ENCODE results near the gene CHKA. TPM values are rescaled to one million over a fixed set of nuclear protein-coding genes. Genes with fewer than 3 reads are reported as not detected.
"Not testable (repeated sequence)": the region's sequence is repeated elsewhere in the genome, so short reads cannot be mapped to it uniquely, and the experiment has no call there.

Gene CHKA
- total RNA-seq, 2 experiments from 2014 or later: 5.3 to 12.9 TPM

- Mint-ChIP-seq H3K4me3 (no peak overlapping the region), H3K27me3 (peaks cover 2% of the 10 kb centered on the region), H3K4me1 (peaks cover 12% of the 10 kb centered on the region), H3K36me3 (peaks cover 2% of the 10 kb centered on the region), H3K27ac (no peak overlapping the region), H3K9me3 (ENCODE audit: low read depth) (no peaks in the 10 kb centered on the region)
- ATAC-seq (no peak), DNase-seq (no peak)
- CTCF ChIA-PET: interaction anchor here (1.3 kb wide), 1 partner anchor 92 kb away, joined by 3 read pairs; no protein-coding TSS in a partner anchor
These were observed 4.2 kb downstream of the CHKA start for GRCh38 chr11:68116974-68117373.

- no peak overlapping the region for H3K27ac Mint-ChIP-seq
- DNase-seq (no peak), ATAC-seq (no peak)
- peaks cover 2% of the 10 kb centered on the region for H3K27me3 Mint-ChIP-seq
- CTCF ChIA-PET: no interaction called here
- H3K36me3 Mint-ChIP-seq: peaks cover 2% of the 10 kb centered on the region
- no peaks in the 10 kb centered on the region for H3K9me3 Mint-ChIP-seq (ENCODE audit: low read depth)
- peaks cover 10% of the 10 kb centered on the region for H3K4me1 Mint-ChIP-seq
- no peak overlapping the region for H3K4me3 Mint-ChIP-seq
These were observed 5.1 kb downstream of the CHKA start for GRCh38 chr11:68116126-68116525.

GRCh38 chr11:68115285-68115684 is 5.9 kb downstream of the CHKA start:
- H3K27ac Mint-ChIP-seq: no peak overlapping the region
- ATAC-seq (no peak), DNase-seq (no peak)
- H3K9me3 Mint-ChIP-seq (ENCODE audit: low read depth): no peaks in the 10 kb centered on the region
- peaks cover 10% of the 10 kb centered on the region for H3K4me1 Mint-ChIP-seq
- peaks cover 2% of the 10 kb centered on the region for H3K27me3 Mint-ChIP-seq
- CTCF ChIA-PET: no interaction called here
- H3K4me3 Mint-ChIP-seq: no peak overlapping the region
- H3K36me3 Mint-ChIP-seq: peaks cover 2% of the 10 kb centered on the region

- H3K36me3 Mint-ChIP-seq: no peaks in the 10 kb centered on the region
- DNase-seq (no peak), ATAC-seq (no peak)
- no peaks in the 10 kb centered on the region for H3K27me3 Mint-ChIP-seq
- no peak overlapping the region for H3K4me3 Mint-ChIP-seq
- no peaks in the 10 kb centered on the region for H3K9me3 Mint-ChIP-seq (ENCODE audit: low read depth)
- H3K4me1 Mint-ChIP-seq: peaks cover 3% of the 10 kb centered on the region
- no peak overlapping the region for H3K27ac Mint-ChIP-seq
- CTCF ChIA-PET: no interaction called here
These were observed 7.2 kb downstream of the CHKA start for GRCh38 chr11:68113986-68114385.

- H3K9me3 Mint-ChIP-seq (ENCODE audit: low read depth): no peaks in the 10 kb centered on the region
These were observed 13.5 kb downstream of the CHKA start for GRCh38 chr11:68107689-68108088.

GRCh38 chr11:68106165-68106940 is 14.8 kb downstream of the CHKA start:
- no peaks in the 10 kb centered on the region for H3K9me3 Mint-ChIP-seq (ENCODE audit: low read depth)
- no peak overlapping the region for H3K4me3 Mint-ChIP-seq
- H3K4me1 Mint-ChIP-seq: no peaks in the 10 kb centered on the region
- no peak for ATAC-seq
- CTCF ChIA-PET: no interaction called here
- H3K36me3 Mint-ChIP-seq: no peaks in the 10 kb centered on the region
- no peak overlapping the region for H3K27ac Mint-ChIP-seq
- H3K27me3 Mint-ChIP-seq: no peaks in the 10 kb centered on the region
- DNase-seq: no peak

More at GRCh38 chr11:68107689-68108088, 13.5 kb downstream of the CHKA start:
- Mint-ChIP-seq H3K27ac (no peak overlapping the region), H3K4me3 (no peak overlapping the region), H3K4me1 (no peaks in the 10 kb centered on the region), H3K27me3 (no peaks in the 10 kb centered on the region), H3K36me3 (no peaks in the 10 kb centered on the region)
- no peak for ATAC-seq
- no peak for DNase-seq
- CTCF ChIA-PET: no interaction called here

GRCh38 chr11:68099474-68100405 is 21.4 kb downstream of the CHKA start:
- no peak overlapping the region for H3K4me3 Mint-ChIP-seq
- H3K36me3 Mint-ChIP-seq: no peaks in the 10 kb centered on the region
- H3K27me3 Mint-ChIP-seq: no peaks in the 10 kb centered on the region
- DNase-seq (no peak), ATAC-seq (peak; percentile 39)
- CTCF ChIA-PET: no interaction called here
- no peak overlapping the region for H3K27ac Mint-ChIP-seq
- H3K4me1 Mint-ChIP-seq: peaks cover 7% of the 10 kb centered on the region
- H3K9me3 Mint-ChIP-seq (ENCODE audit: low read depth): no peaks in the 10 kb centered on the region

- Mint-ChIP-seq H3K36me3 (no peaks in the 10 kb centered on the region), H3K27ac (no peak overlapping the region), H3K9me3 (ENCODE audit: low read depth) (no peaks in the 10 kb centered on the region), H3K4me1 (peaks cover 7% of the 10 kb centered on the region), H3K4me3 (no peak overlapping the region), H3K27me3 (no peaks in the 10 kb centered on the region)
- CTCF ChIA-PET: no interaction called here
- DNase-seq: no peak
- no peak for ATAC-seq
These were observed 22.1 kb downstream of the CHKA start for GRCh38 chr11:68099057-68099456.

GRCh38 chr11:68096962-68097361 is 24.2 kb downstream of the CHKA start:
- Mint-ChIP-seq H3K36me3 (no peaks in the 10 kb centered on the region), H3K27ac (no peak overlapping the region), H3K4me3 (no peak overlapping the region), H3K4me1 (peaks cover 7% of the 10 kb centered on the region), H3K27me3 (no peaks in the 10 kb centered on the region), H3K9me3 (ENCODE audit: low read depth) (no peaks in the 10 kb centered on the region)
- CTCF ChIA-PET: no interaction called here
- ATAC-seq: no peak
- no peak for DNase-seq

GRCh38 chr11:68093565-68093964 is 27.6 kb downstream of the CHKA start:
- no peak overlapping the region for H3K27ac Mint-ChIP-seq

GRCh38 chr11:68092946-68093345 is 28.2 kb downstream of the CHKA start:
- H3K27ac Mint-ChIP-seq; DNase-seq; H3K9me3 Mint-ChIP-seq (ENCODE audit: low read depth); H3K4me1 Mint-ChIP-seq; H3K27me3 Mint-ChIP-seq; ATAC-seq; H3K4me3 Mint-ChIP-seq; H3K36me3 Mint-ChIP-seq: not testable (repeated sequence)
- CTCF ChIA-PET: interaction anchor here (1.2 kb wide), 1 partner anchor 116 kb away, joined by 4 read pairs; no protein-coding TSS in a partner anchor

More at GRCh38 chr11:68093565-68093964, 27.6 kb downstream of the CHKA start:
- no peaks in the 10 kb centered on the region for H3K9me3 Mint-ChIP-seq (ENCODE audit: low read depth)
- no peak overlapping the region for H3K4me3 Mint-ChIP-seq
- peaks cover 5% of the 10 kb centered on the region for H3K4me1 Mint-ChIP-seq
- CTCF ChIA-PET: no interaction called here
- no peak for ATAC-seq
- no peaks in the 10 kb centered on the region for H3K27me3 Mint-ChIP-seq
- H3K36me3 Mint-ChIP-seq: no peaks in the 10 kb centered on the region
- DNase-seq: no peak

- Mint-ChIP-seq H3K36me3 (no peaks in the 10 kb centered on the region), H3K27ac (no peak overlapping the region), H3K27me3 (no peaks in the 10 kb centered on the region), H3K4me3 (no peak overlapping the region), H3K9me3 (ENCODE audit: low read depth) (no peaks in the 10 kb centered on the region), H3K4me1 (peaks cover 5% of the 10 kb centered on the region)
- no peak for ATAC-seq
- no peak for DNase-seq
- CTCF ChIA-PET: interaction anchor here (1.2 kb wide), 1 partner anchor 116 kb away, joined by 4 read pairs; no protein-coding TSS in a partner anchor
These were observed 28.8 kb downstream of the CHKA start for GRCh38 chr11:68092411-68092810.

- Mint-ChIP-seq H3K36me3 (no peaks in the 10 kb centered on the region), H3K9me3 (ENCODE audit: low read depth) (no peaks in the 10 kb centered on the region), H3K27me3 (no peaks in the 10 kb centered on the region), H3K4me1 (peaks cover 5% of the 10 kb centered on the region), H3K27ac (peak overlapping the region; percentile 42), H3K4me3 (no peak overlapping the region)
- ATAC-seq (no peak), DNase-seq (no peak)
- CTCF ChIA-PET: no interaction called here
These were observed 30.5 kb downstream of the CHKA start for GRCh38 chr11:68090706-68091105.

GRCh38 chr11:68090287-68090686 is 30.9 kb downstream of the CHKA start:
- DNase-seq (no peak), ATAC-seq (no peak)
- H3K27me3 Mint-ChIP-seq: no peaks in the 10 kb centered on the region
- H3K4me3 Mint-ChIP-seq: no peak overlapping the region
- CTCF ChIA-PET: no interaction called here
- H3K27ac Mint-ChIP-seq: peak overlapping the region; percentile 42
- no peaks in the 10 kb centered on the region for H3K36me3 Mint-ChIP-seq
- peaks cover 5% of the 10 kb centered on the region for H3K4me1 Mint-ChIP-seq
- H3K9me3 Mint-ChIP-seq (ENCODE audit: low read depth): no peaks in the 10 kb centered on the region

Data from activated CD8-positive, alpha-beta memory T cell treated with anti-CD3 and anti-CD28 coated beads, Interleukin-2, amount 10 ng/mL, durations not matched to agents 7 days and 5 days (primary cell).